Measurements from ENCODE around the gene TDRD12.

TDRD12 gene

GRCh38 chr19:32798201-32798600 is 78.6 kb downstream of the TDRD12 start:
- in situ Hi-C loops (cut with HindIII; ENCODE audit: low sequenced_read_pairs), result no loop called here
- no peak for TF ChIP-seq CTCF (IDR thresholded peaks at IDR 0.05; ENCODE audit: low read depth, low read length)
- no peak overlapping the region for H3K4me3 ChIP-seq (ENCODE audit: low read depth, low read length)
- no peak for DNase-seq (ENCODE audit: low read depth, low spot score)

- DNase-seq (ENCODE audit: low read depth, low spot score), result no peak
- no peak for TF ChIP-seq CTCF (IDR thresholded peaks at IDR 0.05; ENCODE audit: low read depth, low read length)
- H3K4me3 ChIP-seq (ENCODE audit: low read depth, low read length), result no peak overlapping the region
- in situ Hi-C loops (cut with HindIII; ENCODE audit: low sequenced_read_pairs), result no loop called here
Measured at GRCh38 chr19:32800191-32800590, 80.6 kb downstream of the TDRD12 start.

GRCh38 chr19:32800754-32801153 is 81.2 kb downstream of the TDRD12 start:
- in situ Hi-C loops (cut with HindIII; ENCODE audit: low sequenced_read_pairs), result no loop called here
- H3K4me3 ChIP-seq (ENCODE audit: low read depth, low read length), result no peak overlapping the region
- TF ChIP-seq CTCF (IDR thresholded peaks at IDR 0.05; ENCODE audit: low read depth, low read length), result no peak
- no peak for DNase-seq (ENCODE audit: low read depth, low spot score)

GRCh38 chr19:32802840-32803239 is 83.3 kb downstream of the TDRD12 start:
- H3K4me3 ChIP-seq (ENCODE audit: low read depth, low read length), result no peak overlapping the region
- in situ Hi-C loops (cut with HindIII; ENCODE audit: low sequenced_read_pairs), result no loop called here
- DNase-seq (ENCODE audit: low read depth, low spot score), result no peak
- TF ChIP-seq CTCF (IDR thresholded peaks at IDR 0.05; ENCODE audit: low read depth, low read length), result no peak

GRCh38 chr19:32808236-32808635 is 88.7 kb downstream of the TDRD12 start:
- DNase-seq (ENCODE audit: low read depth, low spot score), result no peak
- in situ Hi-C loops (cut with HindIII; ENCODE audit: low sequenced_read_pairs), result no loop called here
- no peak overlapping the region for H3K4me3 ChIP-seq (ENCODE audit: low read depth, low read length)
- no peak for TF ChIP-seq CTCF (IDR thresholded peaks at IDR 0.05; ENCODE audit: low read depth, low read length)

- DNase-seq (ENCODE audit: low read depth, low spot score), result no peak
- no peak for TF ChIP-seq CTCF (IDR thresholded peaks at IDR 0.05; ENCODE audit: low read depth, low read length)
- in situ Hi-C loops (cut with HindIII; ENCODE audit: low sequenced_read_pairs), result no loop called here
- no peak overlapping the region for H3K4me3 ChIP-seq (ENCODE audit: low read depth, low read length)
Measured at GRCh38 chr19:32809254-32809653, 89.7 kb downstream of the TDRD12 start.

GRCh38 chr19:32809754-32810153 is 90.2 kb downstream of the TDRD12 start:
- no peak for TF ChIP-seq CTCF (IDR thresholded peaks at IDR 0.05; ENCODE audit: low read depth, low read length)
- no peak overlapping the region for H3K4me3 ChIP-seq (ENCODE audit: low read depth, low read length)
- in situ Hi-C loops (cut with HindIII; ENCODE audit: low sequenced_read_pairs), result no loop called here
- DNase-seq (ENCODE audit: low read depth, low spot score), result no peak

All from astrocyte of the spinal cord (primary cell).